ENCODE data around the gene UCK2.
A peak's percentile ranks its signal among the peaks of the same experiment; 100 is the strongest.
"Not testable (repeated sequence)": the region's sequence is repeated elsewhere in the genome, so short reads cannot be mapped to it uniquely, and the experiment has no call there.

Gene UCK2

GRCh38 chr1:165827268-165828102 lies at the start of gene UCK2:
Gene UCK2, plus strand, starts transcription at chr1:165827614. Its CDS starts 220 bp downstream, at chr1:165827834.
- peak; percentile 44 for DNase-seq (ENCODE audit: low read depth)

- DNase-seq (ENCODE audit: low read depth), result not testable (repeated sequence)
Observed at GRCh38 chr1:165778197-165778596, 49.2 kb upstream of the UCK2 start.

- not testable (repeated sequence) for DNase-seq (ENCODE audit: low read depth)
Observed at GRCh38 chr1:165783519-165783918, 43.9 kb upstream of the UCK2 start.

- no peak for DNase-seq (ENCODE audit: low read depth)
Observed at GRCh38 chr1:165787741-165788140, 39.7 kb upstream of the UCK2 start.

- no peak for DNase-seq (ENCODE audit: low read depth)
Observed at GRCh38 chr1:165793951-165794350, 33.5 kb upstream of the UCK2 start.

- no peak for DNase-seq (ENCODE audit: low read depth)
Observed at GRCh38 chr1:165795894-165796293, 31.5 kb upstream of the UCK2 start.

- no peak for DNase-seq (ENCODE audit: low read depth)
Observed at GRCh38 chr1:165799387-165799786, 28.0 kb upstream of the UCK2 start.

GRCh38 chr1:165804513-165804912 lies 22.9 kb upstream of the UCK2 start:
- DNase-seq (ENCODE audit: low read depth), result not testable (repeated sequence)

GRCh38 chr1:165807613-165808012 lies 19.8 kb upstream of the UCK2 start:
- DNase-seq (ENCODE audit: low read depth), result no peak

- no peak for DNase-seq (ENCODE audit: low read depth)
Observed at GRCh38 chr1:165815725-165816124, 11.7 kb upstream of the UCK2 start.

- no peak for DNase-seq (ENCODE audit: low read depth)
Observed at GRCh38 chr1:165816157-165816556, 11.3 kb upstream of the UCK2 start.

GRCh38 chr1:165816826-165817497 lies 10.5 kb upstream of the UCK2 start:
- no peak for DNase-seq (ENCODE audit: low read depth)

GRCh38 chr1:165823552-165824268 lies 3.7 kb upstream of the UCK2 start:
- no peak for DNase-seq (ENCODE audit: low read depth)

- DNase-seq (ENCODE audit: low read depth), result no peak
Observed at GRCh38 chr1:165824269-165824643, 3.2 kb upstream of the UCK2 start.

GRCh38 chr1:165826565-165827267 lies 698 bp upstream of the UCK2 start:
- no peak for DNase-seq (ENCODE audit: low read depth)

- no peak for DNase-seq (ENCODE audit: low read depth)
Observed at GRCh38 chr1:165828103-165828668, 772 bp downstream of the UCK2 start.

- DNase-seq (ENCODE audit: low read depth), result peak; percentile 64
Observed at GRCh38 chr1:165828669-165829329, 1.4 kb downstream of the UCK2 start.

- no peak for DNase-seq (ENCODE audit: low read depth)
Observed at GRCh38 chr1:165829888-165830287, 2.5 kb downstream of the UCK2 start.

- DNase-seq (ENCODE audit: low read depth), result no peak
Observed at GRCh38 chr1:165831146-165831545, 3.7 kb downstream of the UCK2 start.

GRCh38 chr1:165832902-165833301 lies 5.5 kb downstream of the UCK2 start:
- no peak for DNase-seq (ENCODE audit: low read depth)

GRCh38 chr1:165833358-165833757 lies 5.9 kb downstream of the UCK2 start:
- no peak for DNase-seq (ENCODE audit: low read depth)
